Mesodermal cell (in vitro differentiated cells): ENCODE measurements around the gene LEF1.

Source experiments
- H3K27ac ChIP-seq: 2 replicates; pipeline ENCODE4 v1.7.0; 2013; ENCODE audit warnings: mild to moderate bottlenecking, low read depth, low read length, moderate library complexity; ENCODE audit not compliant: severe bottlenecking
- H3K36me3 ChIP-seq: 2 replicates; pipeline ENCODE4 v1.7.1; 2013; ENCODE audit warnings: mild to moderate bottlenecking, low read length, moderate library complexity; ENCODE audit not compliant: control insufficient read depth, insufficient read depth
- H3K4me1 ChIP-seq: one replicate; pipeline ENCODE4 v1.7.1; 2013; ENCODE audit warnings: mild to moderate bottlenecking, low read length; ENCODE audit not compliant: insufficient read depth, control insufficient read depth, poor library complexity, severe bottlenecking
- H3K4me3 ChIP-seq: 2 replicates; pipeline ENCODE4 v1.7.0; 2013; ENCODE audit warnings: low read length, control low read depth, mild to moderate bottlenecking; ENCODE audit not compliant: insufficient read depth, poor library complexity, severe bottlenecking; ENCODE audit errors: extremely low read depth
- H3K9me3 ChIP-seq: 2 replicates; pipeline ENCODE4 v1.7.1; 2013; ENCODE audit warnings: mild to moderate bottlenecking, low read length, moderate library complexity; ENCODE audit not compliant: control insufficient read depth
- WGBS, 2 experiments: methylation state at CpG; one replicate each; pipeline ENCODE4 v1.1.5; 2013; ENCODE audit warnings: missing lambda C conversion rate in 2 of 2; ENCODE audit not compliant: insufficient coverage in 2 of 2; 5-methylcytosine and 5-hydroxymethylcytosine counted together

Gene LEF1

GRCh38 chr4:108201774-108202173 is 33.0 kb upstream of the LEF1 start:
- peaks cover 3% of the 10 kb centered on the region for H3K4me1 ChIP-seq
- no peak overlapping the region for H3K27ac ChIP-seq
- 77 to 94% methylated on average over 2 of the region's 2 CpGs for WGBS, 2 experiments
- no peak overlapping the region for H3K4me3 ChIP-seq
- no peaks in the 10 kb centered on the region for H3K9me3 ChIP-seq
- H3K36me3 ChIP-seq: no peaks in the 10 kb centered on the region

GRCh38 chr4:108199881-108200280 is 31.1 kb upstream of the LEF1 start:
- Histone ChIP-seq H3K36me3 (no peaks in the 10 kb centered on the region), H3K4me3 (no peak overlapping the region), H3K4me1 (peaks cover 3% of the 10 kb centered on the region), H3K27ac (no peak overlapping the region), H3K9me3 (no peaks in the 10 kb centered on the region)
- WGBS, 2 experiments: no CpG with 5 or more reads among the region's 1 CpG

- no CpG with 5 or more reads among the region's 4 CpGs for WGBS, 2 experiments
- Histone ChIP-seq H3K9me3 (no peaks in the 10 kb centered on the region), H3K27ac (no peak overlapping the region)
These were observed 25.3 kb upstream of the LEF1 start for GRCh38 chr4:108193886-108194672.

GRCh38 chr4:108192935-108193334 is 24.2 kb upstream of the LEF1 start:
- no peaks in the 10 kb centered on the region for H3K36me3 ChIP-seq
- H3K4me3 ChIP-seq: no peak overlapping the region
- H3K4me1 ChIP-seq: peaks cover 5% of the 10 kb centered on the region
- no peak overlapping the region for H3K27ac ChIP-seq
- H3K9me3 ChIP-seq: no peaks in the 10 kb centered on the region
- 100% methylated on average over 2 of the region's 3 CpGs; no CpG with 5 or more reads in 1 of the 2 experiments for WGBS, 2 experiments

More at GRCh38 chr4:108193886-108194672, 25.3 kb upstream of the LEF1 start:
- H3K36me3 ChIP-seq: no peaks in the 10 kb centered on the region
- peaks cover 5% of the 10 kb centered on the region for H3K4me1 ChIP-seq
- no peak overlapping the region for H3K4me3 ChIP-seq

GRCh38 chr4:108192056-108192455 is 23.3 kb upstream of the LEF1 start:
- Histone ChIP-seq H3K4me1 (peaks cover 5% of the 10 kb centered on the region), H3K9me3 (no peaks in the 10 kb centered on the region), H3K4me3 (no peak overlapping the region), H3K36me3 (no peaks in the 10 kb centered on the region), H3K27ac (no peak overlapping the region)
- WGBS, 2 experiments: 70 to 94% methylated on average over 1 to 3 of the region's 3 CpGs

GRCh38 chr4:108191269-108191914 is 22.7 kb upstream of the LEF1 start:
- no peak overlapping the region for H3K27ac ChIP-seq
- H3K4me3 ChIP-seq: no peak overlapping the region
- WGBS, 2 experiments: 88 to 95% methylated on average over 2 to 3 of the region's 4 CpGs
- H3K36me3 ChIP-seq: no peaks in the 10 kb centered on the region
- no peaks in the 10 kb centered on the region for H3K9me3 ChIP-seq
- peaks cover 5% of the 10 kb centered on the region for H3K4me1 ChIP-seq

- Histone ChIP-seq H3K9me3 (no peaks in the 10 kb centered on the region), H3K4me1 (no peaks in the 10 kb centered on the region), H3K36me3 (no peaks in the 10 kb centered on the region), H3K27ac (no peak overlapping the region), H3K4me3 (no peak overlapping the region)
- WGBS, 2 experiments: 80 to 93% methylated on average over 2 of the region's 2 CpGs
These were observed 20.0 kb upstream of the LEF1 start for GRCh38 chr4:108188770-108189169.

- Histone ChIP-seq H3K9me3 (no peaks in the 10 kb centered on the region), H3K4me3 (no peak overlapping the region), H3K4me1 (no peaks in the 10 kb centered on the region), H3K27ac (no peak overlapping the region), H3K36me3 (no peaks in the 10 kb centered on the region)
- WGBS, 2 experiments: 88 to 89% methylated on average over 3 of the region's 3 CpGs
These were observed 16.5 kb upstream of the LEF1 start for GRCh38 chr4:108185252-108185651.

- Histone ChIP-seq H3K4me3 (no peak overlapping the region), H3K4me1 (no peaks in the 10 kb centered on the region), H3K36me3 (no peaks in the 10 kb centered on the region), H3K9me3 (no peaks in the 10 kb centered on the region), H3K27ac (no peak overlapping the region)
- WGBS, 2 experiments: no CpG with 5 or more reads among the region's 1 CpG
These were observed 15.8 kb upstream of the LEF1 start for GRCh38 chr4:108184453-108185049.

- Histone ChIP-seq H3K4me1 (no peaks in the 10 kb centered on the region), H3K9me3 (no peaks in the 10 kb centered on the region), H3K4me3 (no peak overlapping the region), H3K27ac (no peak overlapping the region), H3K36me3 (no peaks in the 10 kb centered on the region)
- no CpG with 5 or more reads among the region's 2 CpGs for WGBS, 2 experiments
These were observed 13.0 kb upstream of the LEF1 start for GRCh38 chr4:108181704-108182103.

GRCh38 chr4:108180513-108180912 is 11.8 kb upstream of the LEF1 start:
- no peaks in the 10 kb centered on the region for H3K9me3 ChIP-seq
- no peaks in the 10 kb centered on the region for H3K4me1 ChIP-seq
- WGBS, 2 experiments: 76 to 90% methylated on average over 1 of the region's 1 CpG
- no peak overlapping the region for H3K4me3 ChIP-seq
- H3K36me3 ChIP-seq: no peaks in the 10 kb centered on the region
- H3K27ac ChIP-seq: no peak overlapping the region
